Thoracic aorta (tissue), 2 donors: Measurements from ENCODE around the gene KIAA1755. TPM values are rescaled to one million over a fixed set of nuclear protein-coding genes. Genes with fewer than 3 reads are reported as not detected.

Experiments used
- ATAC-seq: fragments of 150-250 bp; one replicate; pipeline ENCODE4 v1.8.0; 2017; ENCODE audit warnings: low read depth; ENCODE audit not compliant: insufficient number of reproducible peaks, low FRiP score
- DNase-seq: peaks from one replicate; pipeline ENCODE4 v3.0.0-alpha.2; 2020; ENCODE audit warnings: low spot score
- H3K27ac ChIP-seq, 2 donors: fragments of 200-600 bp; sonication (generic); 1 replicate in 1 of 2; 2 replicates in 1 of 2; pipeline ENCODE4 v1.5.1; 2016; ENCODE audit warnings: mild to moderate bottlenecking in 2 of 2, moderate library complexity in 2 of 2
- H3K27me3 ChIP-seq: fragments of 200-600 bp; sonication (generic); replicated peaks from 2 replicates; pipeline ENCODE4 v1.6.0; 2016; ENCODE audit warnings: mild to moderate bottlenecking; ENCODE audit not compliant: insufficient read depth
- H3K36me3 ChIP-seq: fragments of 200-600 bp; sonication (generic); one replicate; pipeline ENCODE4 v1.5.1; 2016
- H3K4me1 ChIP-seq, 2 donors: fragments of 200-600 bp; sonication (generic); 1 replicate in 1 of 2; 2 replicates in 1 of 2; pipeline versions ENCODE4 v1.5.1 to v1.6.0; 2016; ENCODE audit warnings: low read depth in 2 of 2, mild to moderate bottlenecking in 1 of 2; ENCODE audit not compliant: control insufficient read depth in 1 of 2
- H3K4me3 ChIP-seq: fragments of 200-600 bp; sonication (generic); 2 replicates; pipeline ENCODE4 v1.5.1; 2016; ENCODE audit warnings: mild to moderate bottlenecking
- H3K9me3 ChIP-seq: fragments of 200-600 bp; sonication (generic); 2 replicates; pipeline ENCODE4 v1.5.1; 2016
- CTCF ChIP-seq: fragments of 200-600 bp; sonication (generic); IDR thresholded peaks from one replicate; pipeline ENCODE4 v1.5.1; 2019; ENCODE audit warnings: antibody characterized with exemption
- total RNA-seq, 2 donors: library from RNA; depleted of rRNA; stranded (reverse); fragments of >200 nt; gene quantifications; one replicate each; pipeline versions ENCODE4 v1.1.0 to v1.2.3, GENCODE V29; 2016

KIAA1755 gene
- total RNA-seq, 2 donors from 2014 or later = 11.0 to 45.4 TPM

- Histone ChIP-seq H3K4me3 (no peak overlapping the region), H3K27me3 (no peaks in the 10 kb centered on the region), H3K27ac (no peak overlapping the region), H3K4me1 (no peaks in the 10 kb centered on the region), H3K9me3 (no peaks in the 10 kb centered on the region), H3K36me3 (peaks cover 27% of the 10 kb centered on the region)
- DNase-seq (no peak), ATAC-seq (no peak)
- TF ChIP-seq CTCF = no peak
Observed at GRCh38 chr20:38225240-38225899, 35.2 kb downstream of the KIAA1755 start.

- peaks cover 26% of the 10 kb centered on the region for H3K36me3 ChIP-seq
- H3K27ac ChIP-seq = no peak overlapping the region
- DNase-seq = no peak
- no peaks in the 10 kb centered on the region for H3K27me3 ChIP-seq
- ATAC-seq = no peak
- no peaks in the 10 kb centered on the region for H3K4me1 ChIP-seq
- no peak overlapping the region for H3K4me3 ChIP-seq
- no peak for TF ChIP-seq CTCF
- no peaks in the 10 kb centered on the region for H3K9me3 ChIP-seq
Observed at GRCh38 chr20:38224531-38224930, 36.0 kb downstream of the KIAA1755 start.

DNA sequence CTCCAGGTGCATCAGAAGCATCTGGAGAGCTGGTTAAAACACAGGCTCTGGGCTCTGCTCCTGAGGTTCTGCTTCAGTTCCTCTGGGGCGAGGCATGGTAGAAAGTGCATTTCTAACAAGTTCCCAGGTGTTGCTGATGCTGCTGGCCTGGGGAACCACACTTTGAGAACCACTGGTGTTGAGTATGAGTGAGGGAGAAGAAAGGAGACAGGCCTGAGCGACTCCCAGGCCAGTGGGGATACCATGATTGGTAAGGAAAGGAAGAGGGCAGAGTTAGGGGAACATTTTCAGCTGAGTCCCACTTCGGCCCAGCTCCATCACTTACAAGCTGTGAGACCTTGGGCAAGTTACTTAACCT is 36.8 kb downstream of the KIAA1755 start:
- peaks cover 27% of the 10 kb centered on the region for H3K36me3 ChIP-seq

GRCh38 chr20:38222923-38223742 is 37.4 kb downstream of the KIAA1755 start:
- no peak overlapping the region for H3K27ac ChIP-seq
- peak; percentile 0 for TF ChIP-seq CTCF
- no peak for ATAC-seq
- no peaks in the 10 kb centered on the region for H3K27me3 ChIP-seq
- no peak overlapping the region for H3K4me3 ChIP-seq
- H3K9me3 ChIP-seq = no peaks in the 10 kb centered on the region
- H3K4me1 ChIP-seq = peaks cover 0 to 4% of the 10 kb centered on the region in 2 donors
- H3K36me3 ChIP-seq = peaks cover 27% of the 10 kb centered on the region
- DNase-seq = no peak

More for the DNA sequence above, 36.8 kb downstream of the KIAA1755 start:
- TF ChIP-seq CTCF = no peak
- ATAC-seq = no peak
- Histone ChIP-seq H3K4me1 (no peaks in the 10 kb centered on the region), H3K27ac (no peak overlapping the region), H3K9me3 (no peaks in the 10 kb centered on the region), H3K4me3 (no peak overlapping the region), H3K27me3 (no peaks in the 10 kb centered on the region)
- DNase-seq = no peak

DNA sequence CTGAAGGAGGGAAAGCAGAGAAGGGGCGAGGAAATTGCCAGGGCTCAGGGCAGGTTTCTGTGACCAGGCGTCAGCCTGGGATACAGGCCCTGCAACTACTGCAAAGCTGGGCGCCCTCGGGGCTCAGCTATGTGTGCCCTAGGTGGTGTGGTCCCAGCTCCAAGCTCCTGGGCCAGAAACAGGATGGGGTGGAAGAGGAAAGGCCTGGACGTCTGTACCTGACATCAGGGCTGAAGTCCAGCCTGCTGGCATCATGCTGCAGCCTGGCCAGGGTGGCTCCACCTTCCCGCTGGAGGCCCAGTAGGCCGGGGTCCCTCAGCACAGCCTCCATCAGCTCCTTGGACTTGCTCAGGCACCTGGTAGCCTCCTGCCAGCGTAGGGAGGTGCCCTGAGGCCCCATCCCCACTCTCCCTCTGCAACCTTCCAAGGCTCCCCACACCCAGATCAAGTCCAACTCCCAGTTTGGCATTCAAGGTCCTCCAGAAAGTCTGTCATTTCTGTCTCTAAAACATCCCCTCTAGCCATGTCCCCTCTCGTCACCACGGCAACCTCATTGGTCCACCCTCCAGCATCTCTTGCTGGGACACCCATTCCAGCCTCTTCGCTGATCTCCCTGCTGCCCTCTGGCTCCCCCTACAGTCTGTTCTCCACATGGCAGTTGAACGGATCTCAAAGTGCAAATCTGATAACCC is 38.2 kb downstream of the KIAA1755 start:
- Histone ChIP-seq H3K9me3 (no peaks in the 10 kb centered on the region), H3K27me3 (no peaks in the 10 kb centered on the region), H3K4me1 (peaks cover 1 to 11% of the 10 kb centered on the region in 2 donors), H3K4me3 (no peak overlapping the region), H3K27ac (no peak overlapping the region), H3K36me3 (peaks cover 24% of the 10 kb centered on the region)
- no peak for ATAC-seq
- DNase-seq = peak; percentile 53
- TF ChIP-seq CTCF = peak; percentile 91
